H1 (cell line): ENCODE data around the gene DYRK1B. TPM values are rescaled to one million over a fixed set of nuclear protein-coding genes. Genes with fewer than 3 reads are reported as not detected.
"Not testable (repeated sequence)": the region's sequence is repeated elsewhere in the genome, so short reads cannot be mapped to it uniquely, and the experiment has no call there.

Experiments
- CTCF ChIA-PET: fragments of 300-600 bp; sonication (Branson Sonifier 250); formaldehyde crosslinking; loops from one replicate; lab custom pipeline; 2021; ENCODE audit not compliant: partially characterized antibody; lab: Charles Lee
- POLR2A ChIA-PET: fragments of 300-600 bp; sonication (Branson Sonifier 250); formaldehyde crosslinking; loops from one replicate; lab custom pipeline; 2021; ENCODE audit warnings: inconsistent platforms; ENCODE audit not compliant: partially characterized antibody; lab: Charles Lee
- DNase-seq, 2 experiments: peaks; one replicate each; pipeline versions ENCODE4 v3.0.0 to v3.0.0-alpha.2; 2010 to 2022; ENCODE audit warnings: low spot score in 2 of 2, low read depth in 1 of 2, mixed read lengths in 1 of 2
- FAIRE-seq: peaks from 2 replicates; lab custom pipeline; 2011; peaks lifted over from hg19 to GRCh38; lab: Jason Lieb, UNC
- H2AFZ ChIP-seq: 2 replicates; pipeline ENCODE4 v1.8.1; 2012; ENCODE audit warnings: low read length, inconsistent platforms
- H2AK5ac ChIP-seq: 2 replicates; pipeline ENCODE4 v1.6.1; 2013; ENCODE audit warnings: low read depth, low read length
- H2BK120ac ChIP-seq: replicated peaks from 2 replicates; pipeline ENCODE3; 2013; ENCODE audit warnings: low read depth, low read length, inconsistent platforms
- H2BK12ac ChIP-seq: 2 replicates; pipeline ENCODE4 v1.6.1; 2013; ENCODE audit warnings: low read depth, low read length
- H2BK15ac ChIP-seq: 2 replicates; pipeline ENCODE4 v1.6.1; 2013; ENCODE audit warnings: low read length
- H2BK20ac ChIP-seq: 2 replicates; pipeline ENCODE4 v1.6.1; 2013; ENCODE audit warnings: low read length
- H2BK5ac ChIP-seq: 2 replicates; pipeline ENCODE4 v1.6.1; 2013; ENCODE audit warnings: low read depth, low read length
- H3K14ac ChIP-seq: 2 replicates; pipeline ENCODE4 v1.6.1; 2013; ENCODE audit warnings: inconsistent platforms; ENCODE audit not compliant: insufficient read length
- H3K18ac ChIP-seq: 2 replicates; pipeline ENCODE4 v1.6.1; 2013; ENCODE audit warnings: low read length; ENCODE audit errors: extremely low read depth
- H3K23ac ChIP-seq: 2 replicates; pipeline ENCODE4 v1.6.1; 2013; ENCODE audit warnings: inconsistent platforms; ENCODE audit not compliant: insufficient read length
- H3K23me2 ChIP-seq: 2 replicates; pipeline ENCODE4 v1.6.1; 2013; ENCODE audit warnings: low read depth, low read length
- H3K27ac ChIP-seq: 2 replicates; pipeline ENCODE4 v1.6.1; 2011; ENCODE audit warnings: low read depth, low read length, inconsistent platforms
- H3K27me3 ChIP-seq, 4 experiments: replicated peaks in 1 of 4; 1 replicate in 1 of 4; 2 replicates in 3 of 4; pipeline versions ENCODE4 v1.6.1 to v1.8.1; 2011 to 2013; ENCODE audit warnings: low read length in 3 of 4, mild to moderate bottlenecking in 3 of 4, inconsistent platforms in 2 of 4, mixed read lengths in 2 of 4, moderate library complexity in 1 of 4; ENCODE audit not compliant: control insufficient read depth in 3 of 4, insufficient read depth in 3 of 4; ENCODE audit errors: extremely low read depth in 1 of 4
- H3K36me3 ChIP-seq, 4 experiments: 2 replicates each; pipeline versions ENCODE4 v1.6.1 to v1.8.1; 2011 to 2013; ENCODE audit warnings: mild to moderate bottlenecking in 4 of 4, low read length in 3 of 4, moderate library complexity in 2 of 4, control low read depth in 1 of 4, inconsistent platforms in 1 of 4; ENCODE audit not compliant: insufficient read depth in 4 of 4, control insufficient read depth in 2 of 4
- H3K4ac ChIP-seq: replicated peaks from 2 replicates; pipeline ENCODE3; 2013; ENCODE audit warnings: low read length, low read depth, mixed read lengths, inconsistent platforms; ENCODE audit not compliant: insufficient read length
- H3K4me1 ChIP-seq, 4 experiments: replicated peaks in 1 of 4; 1 replicate in 1 of 4; 2 replicates in 3 of 4; pipeline versions ENCODE4 v1.6.1 to v1.8.1; 2011 to 2013; ENCODE audit warnings: low read length in 3 of 4, inconsistent platforms in 2 of 4, mixed read lengths in 1 of 4; ENCODE audit not compliant: insufficient read depth in 4 of 4, control insufficient read depth in 3 of 4
- H3K4me2 ChIP-seq, 2 experiments: 2 replicates each; pipeline versions ENCODE4 v1.6.1 to v1.8.1; 2011 to 2013; ENCODE audit warnings: low read depth in 2 of 2, low read length in 2 of 2, control low read depth in 1 of 2, inconsistent platforms in 1 of 2, mild to moderate bottlenecking in 1 of 2; ENCODE audit not compliant: insufficient read depth in 1 of 2
- H3K4me3 ChIP-seq, 4 experiments: fragments of 200-600, 300-600 bp in 1 of 4; sonication (generic), shearing (Covaris generic), sonication (Bioruptor Twin) in 1 of 4; 2 replicates each; pipeline versions ENCODE4 v1.5.1 to v1.8.1; 2011 to 2016; ENCODE audit warnings: low read length in 4 of 4, low read depth in 3 of 4, control low read depth in 2 of 4, inconsistent platforms in 2 of 4, mild to moderate bottlenecking in 2 of 4, mixed read lengths in 1 of 4, moderate library complexity in 1 of 4; ENCODE audit not compliant: insufficient read depth in 2 of 4; ENCODE audit errors: extremely low read depth in 1 of 4
- H3K56ac ChIP-seq: replicated peaks from 2 replicates; pipeline ENCODE3; 2013; ENCODE audit warnings: low read depth, mild to moderate bottlenecking, mixed read lengths, low read length, inconsistent platforms; ENCODE audit not compliant: insufficient read length
- H3K79me1 ChIP-seq: 2 replicates; pipeline ENCODE4 v1.6.1; 2013; ENCODE audit warnings: low read depth, low read length, control low read depth
- H3K79me2 ChIP-seq, 2 experiments: 2 replicates each; pipeline versions ENCODE4 v1.6.1 to v1.8.1; 2012 to 2013; ENCODE audit warnings: low read length in 2 of 2, mild to moderate bottlenecking in 2 of 2, inconsistent platforms in 1 of 2; ENCODE audit not compliant: insufficient read depth in 2 of 2, control insufficient read depth in 1 of 2
- H3K9ac ChIP-seq, 4 experiments: replicated peaks in 1 of 4; 1 replicate in 1 of 4; 2 replicates in 3 of 4; pipeline versions ENCODE4 v1.6.1 to v1.8.1; 2011 to 2013; ENCODE audit warnings: low read depth in 3 of 4, low read length in 3 of 4, control low read depth in 2 of 4, mild to moderate bottlenecking in 2 of 4, moderate library complexity in 2 of 4, inconsistent platforms in 1 of 4; ENCODE audit errors: extremely low read depth in 1 of 4
- H3K9me3 ChIP-seq, 2 experiments: 2 replicates each; pipeline versions ENCODE4 v1.6.1 to v1.8.1; 2012 to 2013; ENCODE audit warnings: mild to moderate bottlenecking in 2 of 2, moderate library complexity in 2 of 2, control low read depth in 1 of 2, inconsistent platforms in 1 of 2, low read depth in 1 of 2, low read length in 1 of 2, mixed read lengths in 1 of 2; ENCODE audit not compliant: insufficient read depth in 2 of 2
- H4K20me1 ChIP-seq, 2 experiments: replicated peaks in 1 of 2; 2 replicates each; pipeline versions ENCODE3 to v1.8.1; 2011 to 2013; ENCODE audit warnings: inconsistent platforms in 2 of 2, low read length in 2 of 2, mild to moderate bottlenecking in 1 of 2; ENCODE audit not compliant: insufficient read depth in 2 of 2, control insufficient read depth in 1 of 2
- H4K5ac ChIP-seq: 2 replicates; pipeline ENCODE4 v1.6.1; 2013; ENCODE audit warnings: low read length, low read depth, mixed read lengths, inconsistent platforms; ENCODE audit not compliant: insufficient read length
- H4K8ac ChIP-seq: 2 replicates; pipeline ENCODE4 v1.8.0; 2013; ENCODE audit warnings: mild to moderate bottlenecking, moderate library complexity, low read length, inconsistent platforms; ENCODE audit not compliant: insufficient read depth; ENCODE audit errors: extremely low read depth
- H4K91ac ChIP-seq: replicated peaks from 2 replicates; pipeline ENCODE3; 2013; ENCODE audit warnings: low read length, mixed read lengths, inconsistent platforms; ENCODE audit not compliant: insufficient read length
- WGBS, 2 experiments: shearing (Covaris generic) in 1 of 2; methylation state at CpG; one replicate each; pipeline versions ENCODE4 v1.1.6 to v1.1.7; 2013 to 2015; ENCODE audit warnings: low lambda C conversion rate in 2 of 2, mixed read lengths in 2 of 2, inconsistent platforms in 1 of 2, low coverage in 1 of 2, missing lambda C conversion rate in 1 of 2; ENCODE audit not compliant: insufficient replicate concordance in 2 of 2, insufficient coverage in 1 of 2, insufficient read length in 1 of 2; ENCODE audit errors: extremely low coverage in 1 of 2, missing lambda C conversion rate in 1 of 2; 5-methylcytosine and 5-hydroxymethylcytosine counted together
- polyA plus RNA-seq, 7 experiments: library from polyadenylated mRNA; depleted of rRNA in 3 of 7; stranded (reverse) in 5 of 7; unstranded in 2 of 7; fragments of >200 nt in 5 of 7; fragments of 200-250 nt in 2 of 7; gene quantifications; 1 replicate in 5 of 7; 2 replicates in 1 of 7; 4 replicates in 1 of 7; pipeline versions ENCODE4 v1.2.1 to v1.2.3, GENCODE V29; 2011 to 2013; ENCODE audit warnings: missing spikeins in 2 of 7, mixed read lengths in 2 of 7
- total RNA-seq: library from RNA; stranded (reverse); fragmentation: NEBNext Ultra II Directional; extraction: Animal tissue kit (Norgen Biotek cat#: 25700); gene quantifications from 2 replicates; pipeline ENCODE4 v1.2.1, GENCODE V29; 2021

DYRK1B gene
- total and polyA plus RNA-seq, 2 of the 8 experiments (the other 6 are each of a cell fraction or from before 2014, with no cell fraction given), result 6.9 to 14.8 TPM

GRCh38 chr19:39808688-39809087 lies 25.3 kb downstream of the DYRK1B start:
- CTCF ChIA-PET, result interaction anchor here (2.1 to 10.5 kb wide), 3 partner anchors 16 to 134 kb away, joined by 8 to 75 read pairs (median 12); no protein-coding TSS in a partner anchor
- FAIRE-seq, H2BK5ac ChIP-seq: not testable (repeated sequence)

More at GRCh38 chr19:39808688-39809087, 25.3 kb downstream of the DYRK1B start:
- not testable (repeated sequence) for H3K23me2 ChIP-seq, H3K79me1 ChIP-seq, H3K14ac ChIP-seq, H3K9ac ChIP-seq, H3K4ac ChIP-seq, H4K8ac ChIP-seq, H2AK5ac ChIP-seq, H4K91ac ChIP-seq, H4K5ac ChIP-seq, H3K27ac ChIP-seq, H2AFZ ChIP-seq, H3K18ac ChIP-seq, H3K4me1 ChIP-seq, H3K9me3 ChIP-seq, H3K4me3 ChIP-seq, H3K79me2 ChIP-seq, H2BK15ac ChIP-seq, H3K4me2 ChIP-seq, H2BK120ac ChIP-seq, H2BK12ac ChIP-seq, H2BK20ac ChIP-seq, H4K20me1 ChIP-seq, H3K23ac ChIP-seq, DNase-seq, H3K27me3 ChIP-seq, H3K56ac ChIP-seq, H3K36me3 ChIP-seq
- POLR2A ChIA-PET, result interaction anchor here (1.0 kb wide), 1 partner anchor 10 kb away, joined by 4 read pairs; no protein-coding TSS in a partner anchor
- 92% methylated on average over 7 of the region's 7 CpGs; no CpG with 5 or more reads in 1 of the 2 experiments for WGBS, 2 experiments
